SIG-M5 treated with dmso at 0.1 percent for 504 hours (cell line): ENCODE data around the gene TMEM253.

Source experiments
- DNase-seq: peaks from one replicate; lab custom pipeline; 2025; ENCODE audit not compliant: unreplicated experiment; lab: John Stamatoyannopoulos, UW

Gene TMEM253

DNA sequence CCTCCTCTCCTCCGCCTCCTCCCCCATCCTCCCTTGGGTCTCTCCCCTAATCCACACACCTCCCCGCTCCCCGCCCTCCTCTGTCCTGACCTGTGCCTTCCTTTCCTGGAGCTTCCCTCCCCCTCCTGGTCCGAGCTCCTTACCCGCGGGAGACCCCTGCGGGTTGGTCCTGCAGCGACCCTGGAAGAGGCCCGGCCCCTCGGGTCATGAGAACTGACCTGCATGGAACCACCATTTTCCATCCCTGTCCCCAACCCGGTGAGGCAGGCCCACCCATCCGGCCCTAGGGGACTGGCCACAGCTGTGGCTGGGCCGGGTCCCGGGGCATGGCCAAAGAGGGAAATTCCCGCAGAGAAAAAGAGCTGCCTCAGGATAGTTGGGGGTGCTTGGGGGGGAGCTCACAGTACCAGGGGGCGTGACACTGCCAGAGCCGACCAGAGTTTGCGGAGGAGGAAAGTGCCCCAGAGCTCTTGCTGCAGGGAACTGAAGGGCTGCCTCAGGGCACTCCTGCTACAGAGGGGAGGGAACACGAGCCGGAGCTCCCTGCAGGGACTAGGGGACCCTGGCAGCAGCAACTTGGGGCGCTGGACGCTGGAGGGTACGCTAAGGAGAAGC, 30.1 kb upstream of the TMEM253 start:
- DNase-seq = peak; percentile 54

DNA sequence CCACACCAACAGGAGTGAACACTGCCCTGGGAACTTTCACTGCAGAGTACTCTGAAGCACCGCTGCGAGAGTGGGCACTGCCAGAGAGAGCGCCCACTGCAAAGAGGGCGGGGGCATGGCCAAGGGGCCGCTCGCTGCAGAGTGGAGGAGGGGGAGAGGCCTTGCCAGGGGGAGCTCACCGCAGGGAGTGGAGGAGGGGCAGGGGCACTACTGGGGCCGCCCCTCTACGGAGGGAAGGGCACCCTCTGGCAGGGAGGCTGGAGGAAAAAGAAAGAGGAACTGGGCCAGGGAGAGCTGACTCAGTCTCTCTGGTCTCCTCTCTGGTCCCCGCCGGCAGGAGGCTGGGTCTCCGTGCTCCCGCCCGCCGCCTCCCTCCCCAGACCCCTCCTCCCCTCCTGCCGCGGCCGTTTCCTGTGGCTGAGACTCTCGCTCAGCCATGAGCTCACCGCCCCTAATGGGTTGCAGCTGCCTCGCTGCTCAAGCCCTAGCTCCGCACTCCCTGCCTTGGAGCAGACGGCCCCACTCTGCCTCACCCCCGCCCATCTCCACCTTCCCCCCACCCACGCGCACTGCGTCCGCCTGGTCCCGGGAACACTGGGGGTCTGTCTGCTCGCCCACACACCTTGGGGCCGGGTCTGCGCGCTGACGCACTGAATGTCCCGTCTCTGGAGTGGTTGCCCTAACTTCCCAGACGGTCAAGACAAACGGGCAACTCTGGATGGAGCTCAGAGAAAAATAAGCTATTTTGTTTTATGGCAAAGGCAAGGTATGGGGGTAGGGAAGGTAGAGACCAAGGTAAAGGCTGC, 29.4 kb upstream of the TMEM253 start:
- peak; percentile 92 for DNase-seq

DNA sequence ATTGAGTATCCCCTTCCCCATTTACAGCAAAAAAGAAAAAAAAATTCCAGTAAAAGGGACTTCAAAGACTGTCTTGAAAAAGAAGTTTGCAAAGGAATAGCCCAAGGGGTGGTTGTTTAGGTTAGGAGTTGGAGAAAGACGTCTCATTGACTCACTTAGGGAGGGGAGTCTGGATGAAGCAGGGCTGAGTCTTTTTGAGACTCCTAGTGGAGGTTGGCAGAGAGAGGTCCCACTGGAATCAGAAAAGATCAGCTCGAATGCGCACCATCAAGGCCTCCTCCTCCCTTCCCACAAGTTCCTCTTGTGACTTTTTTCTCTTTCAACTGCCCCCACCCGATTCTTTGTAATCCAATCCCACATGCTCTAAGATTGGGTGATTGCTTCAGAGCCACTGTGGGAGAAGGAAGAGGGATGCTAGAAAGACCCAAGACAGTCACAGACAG, 28.8 kb upstream of the TMEM253 start:
- peak; percentile 89 for DNase-seq

DNA sequence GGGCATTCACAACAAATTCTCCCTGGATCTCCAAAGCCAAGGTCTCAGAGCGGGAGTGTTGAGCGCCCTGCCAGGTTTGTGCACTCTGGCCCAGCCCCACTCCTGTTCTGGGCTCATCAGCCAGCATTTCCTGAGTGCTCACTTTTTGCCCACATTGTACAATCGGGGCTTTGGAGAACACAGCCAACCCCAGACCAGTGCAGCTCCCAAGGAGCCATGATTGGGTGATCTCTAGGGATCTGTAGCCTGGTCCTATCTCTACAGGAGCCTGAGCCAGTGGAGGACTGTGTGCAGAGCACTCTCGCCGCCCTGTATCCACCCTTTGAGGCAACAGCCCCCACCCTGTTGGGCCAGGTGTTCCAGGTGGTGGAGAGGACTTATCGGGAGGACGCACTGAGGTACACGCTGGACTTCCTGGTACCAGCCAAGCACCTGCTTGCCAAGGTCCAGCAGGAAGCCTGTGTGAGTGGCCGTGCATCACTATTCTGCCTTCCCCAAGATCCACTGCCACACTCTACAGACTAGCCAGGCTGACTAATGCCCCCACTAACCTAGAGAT, 28.0 kb upstream of the TMEM253 start:
- no peak for DNase-seq

DNA sequence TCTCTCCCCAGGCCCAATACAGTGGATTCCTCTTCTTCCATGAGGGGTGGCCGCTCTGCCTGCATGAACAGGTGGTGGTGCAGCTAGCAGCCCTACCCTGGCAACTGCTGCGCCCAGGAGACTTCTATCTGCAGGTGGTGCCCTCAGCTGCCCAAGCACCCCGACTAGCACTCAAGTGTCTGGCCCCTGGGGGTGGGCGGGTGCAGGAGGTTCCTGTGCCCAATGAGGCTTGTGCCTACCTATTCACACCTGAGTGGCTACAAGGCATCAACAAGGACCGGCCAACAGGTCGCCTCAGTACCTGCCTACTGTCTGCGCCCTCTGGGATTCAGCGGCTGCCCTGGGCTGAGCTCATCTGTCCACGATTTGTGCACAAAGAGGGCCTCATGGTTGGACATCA, 26.9 kb upstream of the TMEM253 start:
- no peak for DNase-seq

DNA sequence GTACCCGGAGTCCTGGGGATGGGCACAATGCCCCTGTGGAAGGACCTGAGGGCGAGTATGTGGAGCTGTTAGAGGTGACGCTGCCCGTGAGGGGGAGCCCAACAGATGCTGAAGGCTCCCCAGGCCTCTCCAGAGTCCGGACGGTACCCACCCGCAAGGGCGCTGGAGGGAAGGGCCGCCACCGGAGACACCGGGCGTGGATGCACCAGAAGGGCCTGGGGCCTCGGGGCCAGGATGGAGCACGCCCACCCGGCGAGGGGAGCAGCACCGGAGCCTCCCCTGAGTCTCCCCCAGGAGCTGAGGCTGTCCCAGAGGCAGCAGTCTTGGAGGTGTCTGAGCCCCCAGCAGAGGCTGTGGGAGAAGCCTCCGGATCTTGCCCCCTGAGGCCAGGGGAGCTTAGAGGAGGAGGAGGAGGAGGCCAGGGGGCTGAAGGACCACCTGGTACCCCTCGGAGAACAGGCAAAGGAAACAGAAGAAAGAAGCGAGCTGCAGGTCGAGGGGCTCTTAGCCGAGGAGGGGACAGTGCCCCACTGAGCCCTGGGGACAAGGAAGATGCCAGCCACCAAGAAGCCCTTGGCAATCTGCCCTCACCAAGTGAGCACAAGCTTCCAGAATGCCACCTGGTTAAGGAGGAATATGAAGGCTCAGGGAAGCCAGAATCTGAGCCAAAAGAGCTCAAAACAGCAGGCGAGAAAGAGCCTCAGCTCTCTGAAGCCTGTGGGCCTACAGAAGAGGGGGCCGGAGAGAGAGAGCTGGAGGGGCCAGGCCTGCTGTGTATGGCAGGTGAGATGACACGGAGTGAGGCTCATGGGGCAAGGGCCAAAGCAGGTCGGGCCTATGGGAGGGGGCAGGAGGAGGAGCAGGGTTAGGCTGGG, 26.2 kb upstream of the TMEM253 start:
- DNase-seq = no peak

DNA sequence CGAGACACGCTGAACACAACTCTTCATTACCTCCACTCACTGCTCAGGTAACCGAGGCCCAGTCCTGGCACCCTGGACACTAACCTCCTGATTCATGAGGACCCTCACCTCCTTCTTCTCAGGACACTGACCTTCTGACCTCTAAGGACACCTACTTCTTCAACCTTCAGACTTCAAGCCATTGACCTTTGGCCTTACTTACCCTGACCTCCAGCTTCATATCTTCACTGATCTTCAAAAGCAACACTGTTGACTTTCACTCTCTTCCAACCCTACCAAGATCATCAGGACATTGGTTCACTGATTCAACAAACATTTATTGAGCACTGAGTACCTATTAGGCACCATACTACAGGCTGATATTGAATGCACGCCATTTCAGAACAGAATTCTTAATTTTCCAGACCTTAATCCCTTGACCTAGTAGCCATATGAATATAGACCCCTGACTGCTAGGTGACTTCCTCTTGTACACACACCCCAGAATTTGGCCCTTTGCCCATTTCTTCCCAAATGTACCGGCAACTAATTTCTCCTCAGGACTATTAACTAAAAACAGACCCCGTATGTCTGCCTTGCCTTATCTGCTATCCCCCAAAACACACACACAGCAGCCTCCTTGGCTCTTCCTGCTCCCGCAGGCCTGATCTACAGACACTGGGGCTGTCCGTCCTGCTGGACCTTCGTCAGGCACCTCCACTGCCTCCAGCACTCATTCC, 25.0 kb upstream of the TMEM253 start:
- DNase-seq = no peak

DNA sequence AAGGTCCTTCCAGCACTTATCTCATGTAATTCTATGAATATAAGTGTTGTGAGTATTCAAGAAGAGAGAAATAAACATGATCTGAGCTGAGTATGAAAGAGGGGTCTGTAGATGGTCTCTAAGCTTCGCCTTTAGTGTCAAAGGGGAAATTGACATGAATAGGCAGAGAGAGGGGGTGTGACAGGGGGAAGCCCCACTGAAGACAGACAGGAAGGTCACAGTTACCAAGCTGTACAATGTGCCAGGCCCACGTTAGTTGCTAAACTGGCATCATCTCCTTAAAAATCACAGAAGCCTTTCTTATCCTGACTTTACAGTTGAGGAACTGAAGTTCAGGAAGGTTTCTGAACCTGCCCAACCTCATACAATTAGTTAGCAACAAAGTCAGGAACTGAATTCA, 23.2 kb upstream of the TMEM253 start:
- DNase-seq = no peak

DNA sequence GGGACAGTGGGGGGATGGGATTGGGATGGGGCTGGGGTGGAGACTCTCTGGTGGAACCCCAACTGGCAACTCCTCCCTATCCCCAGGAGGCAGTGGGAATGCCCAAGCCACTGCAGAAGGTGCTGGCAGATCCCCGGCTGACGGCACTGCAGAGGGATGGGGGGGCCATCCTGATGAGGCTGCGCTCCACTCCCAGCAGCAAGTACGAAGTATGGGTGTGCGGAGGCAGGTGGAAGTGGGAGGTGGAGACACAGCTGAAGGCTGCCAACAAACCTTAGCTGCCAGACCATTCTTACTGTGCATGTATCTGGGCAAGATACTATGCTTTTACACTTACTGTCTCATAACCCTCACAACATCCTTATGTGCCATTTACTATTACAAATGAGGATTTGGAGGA, 22.6 kb upstream of the TMEM253 start:
- DNase-seq = no peak

DNA sequence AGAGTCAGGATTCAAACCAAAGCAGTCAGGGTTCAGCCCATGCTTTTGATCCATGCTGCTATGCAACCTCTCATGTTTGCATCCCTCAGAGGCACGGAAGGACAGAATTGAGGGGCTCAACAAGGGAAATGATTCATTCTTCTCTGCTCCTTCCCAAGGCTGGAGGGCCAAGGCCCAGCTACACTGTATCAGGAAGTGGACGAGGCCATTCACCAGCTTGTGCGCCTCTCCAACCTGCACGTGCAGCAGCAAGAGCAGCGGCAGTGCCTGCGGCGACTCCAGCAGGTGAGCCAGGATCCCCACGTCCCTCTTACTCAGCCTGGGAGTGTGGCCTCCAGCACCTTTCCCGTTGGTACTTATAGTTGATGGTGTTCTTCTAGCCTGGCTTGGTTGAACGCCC, 22.1 kb upstream of the TMEM253 start:
- DNase-seq = no peak

DNA sequence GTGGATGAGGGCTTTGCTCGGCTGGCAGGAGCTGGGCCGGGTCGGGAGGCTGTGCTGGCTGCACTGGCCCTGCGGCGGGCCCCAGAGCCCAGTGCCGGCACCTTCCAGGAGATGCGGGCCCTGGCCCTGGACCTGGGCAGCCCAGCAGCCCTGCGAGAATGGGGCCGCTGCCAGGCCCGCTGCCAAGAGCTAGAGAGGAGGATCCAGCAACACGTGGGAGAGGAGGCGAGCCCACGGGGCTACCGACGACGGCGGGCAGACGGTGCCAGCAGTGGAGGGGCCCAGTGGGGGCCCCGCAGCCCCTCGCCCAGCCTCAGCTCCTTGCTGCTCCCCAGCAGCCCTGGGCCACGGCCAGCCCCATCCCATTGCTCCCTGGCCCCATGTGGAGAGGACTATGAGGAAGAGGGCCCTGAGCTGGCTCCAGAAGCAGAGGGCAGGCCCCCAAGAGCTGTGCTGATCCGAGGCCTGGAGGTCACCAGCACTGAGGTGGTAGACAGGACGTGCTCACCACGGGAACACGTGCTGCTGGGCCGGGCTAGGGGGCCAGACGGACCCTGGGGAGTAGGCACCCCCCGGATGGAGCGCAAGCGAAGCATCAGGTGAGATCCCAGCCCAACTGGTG, 19.2 kb upstream of the TMEM253 start:
- DNase-seq = no peak

DNA sequence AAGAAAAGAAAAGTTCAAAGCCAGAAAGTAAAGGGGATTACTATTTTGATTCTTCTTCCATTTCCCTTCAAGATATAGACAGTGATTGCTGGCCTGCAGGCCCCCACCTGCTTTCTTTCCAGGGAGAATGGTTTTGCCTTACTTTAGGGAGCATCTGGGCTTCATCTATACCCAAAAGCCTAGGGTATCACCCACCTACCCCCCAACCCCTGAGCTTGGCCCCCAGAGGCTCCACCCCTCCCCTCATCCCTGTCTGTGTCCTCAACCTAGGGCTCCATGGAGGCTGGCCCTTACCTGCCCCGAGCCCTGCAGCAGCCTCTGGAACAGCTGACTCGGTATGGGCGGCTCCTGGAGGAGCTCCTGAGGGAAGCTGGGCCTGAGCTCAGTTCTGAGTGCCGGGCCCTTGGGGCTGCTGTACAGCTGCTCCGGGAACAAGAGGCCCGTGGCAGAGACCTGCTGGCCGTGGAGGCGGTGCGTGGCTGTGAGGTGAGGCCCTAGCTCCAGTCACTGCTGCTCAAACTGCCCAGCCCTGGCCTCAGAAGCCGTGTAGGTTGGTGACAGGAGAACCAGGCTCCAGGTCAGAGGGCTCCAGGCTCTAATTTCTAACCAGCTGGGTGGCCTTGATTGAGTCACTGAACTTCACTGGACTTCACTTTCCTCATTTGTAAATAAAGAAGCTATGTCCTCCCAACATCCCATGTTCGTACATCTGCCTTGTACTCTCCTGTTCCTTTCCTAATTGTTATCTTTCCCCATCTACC, 17.1 kb upstream of the TMEM253 start:
- no peak for DNase-seq

DNA sequence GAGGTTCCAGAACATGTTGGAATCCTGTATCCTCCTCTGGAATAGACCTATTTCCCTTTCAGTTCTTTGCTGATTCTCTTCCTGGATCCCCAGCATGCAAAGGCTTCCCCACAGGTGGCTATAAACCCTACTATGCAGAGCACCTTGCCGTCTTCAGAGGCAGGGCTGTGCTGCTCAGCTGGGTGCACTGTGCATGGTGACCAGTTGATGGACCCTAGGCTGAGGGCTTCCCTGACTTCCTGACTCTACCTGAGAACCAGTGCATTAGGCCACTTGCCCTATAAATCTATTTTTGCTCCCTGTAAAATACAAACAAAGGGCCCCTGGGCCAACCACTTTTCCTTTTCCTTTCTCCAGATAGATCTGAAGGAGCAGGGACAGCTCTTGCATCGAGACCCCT, 16.5 kb upstream of the TMEM253 start:
- no peak for DNase-seq

DNA sequence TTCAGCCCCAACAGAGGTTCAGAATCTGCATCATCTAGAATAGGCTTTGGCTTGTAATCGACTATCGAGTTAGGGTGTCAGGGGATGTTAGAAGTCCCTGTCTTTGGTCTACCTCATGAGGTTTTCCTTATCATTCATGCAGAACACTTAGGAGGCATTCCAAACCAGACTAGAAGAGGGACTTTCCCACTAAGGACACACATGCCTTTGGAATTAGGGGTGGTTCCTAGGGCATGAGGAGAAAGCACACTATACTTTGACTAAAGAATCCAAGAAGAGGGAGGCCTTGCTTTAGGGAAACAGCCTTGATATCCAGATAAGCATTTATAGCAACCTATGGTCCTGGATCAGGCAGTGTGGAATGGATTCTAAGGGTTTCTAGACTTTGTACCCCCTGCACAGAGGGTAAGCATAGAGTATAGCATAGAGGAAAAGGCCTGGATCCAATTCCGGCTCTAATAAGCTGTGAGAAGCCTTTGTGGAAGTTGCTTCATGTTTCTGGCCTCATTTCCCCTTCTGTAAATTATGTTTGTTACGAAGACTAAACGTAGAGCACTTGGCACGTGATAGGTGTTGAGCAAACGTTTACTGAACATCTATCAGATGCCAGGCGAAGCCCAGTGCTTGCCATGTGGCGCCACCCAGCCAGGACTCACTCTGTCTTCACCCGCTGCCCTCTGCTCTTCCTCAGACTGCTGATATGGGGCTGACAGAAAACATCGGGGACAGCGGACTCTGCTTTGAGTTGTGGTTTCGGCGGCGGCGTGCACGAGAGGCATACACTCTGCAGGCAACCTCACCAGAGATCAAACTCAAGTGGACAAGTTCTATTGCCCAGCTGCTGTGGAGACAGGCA, 15.6 kb upstream of the TMEM253 start:
- peak; percentile 56 for DNase-seq

DNA sequence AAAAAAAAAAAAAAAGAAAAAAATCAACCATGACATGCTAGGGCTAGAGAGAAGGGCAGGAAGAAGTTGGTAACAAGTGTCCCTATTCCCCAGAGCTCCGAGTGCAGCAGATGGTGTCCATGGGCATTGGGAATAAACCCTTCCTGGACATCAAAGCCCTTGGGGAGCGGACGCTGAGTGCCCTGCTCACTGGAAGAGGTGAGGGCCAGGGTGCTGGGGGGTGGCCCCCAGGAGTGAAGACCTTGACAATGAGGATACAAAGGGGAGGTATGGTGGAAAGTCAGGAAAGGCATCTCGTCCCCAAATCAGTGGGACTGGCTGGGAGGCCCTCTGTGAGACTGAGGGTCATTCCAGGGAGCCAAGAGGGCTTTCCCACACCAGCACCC, 14.0 kb upstream of the TMEM253 start:
- no peak for DNase-seq

DNA sequence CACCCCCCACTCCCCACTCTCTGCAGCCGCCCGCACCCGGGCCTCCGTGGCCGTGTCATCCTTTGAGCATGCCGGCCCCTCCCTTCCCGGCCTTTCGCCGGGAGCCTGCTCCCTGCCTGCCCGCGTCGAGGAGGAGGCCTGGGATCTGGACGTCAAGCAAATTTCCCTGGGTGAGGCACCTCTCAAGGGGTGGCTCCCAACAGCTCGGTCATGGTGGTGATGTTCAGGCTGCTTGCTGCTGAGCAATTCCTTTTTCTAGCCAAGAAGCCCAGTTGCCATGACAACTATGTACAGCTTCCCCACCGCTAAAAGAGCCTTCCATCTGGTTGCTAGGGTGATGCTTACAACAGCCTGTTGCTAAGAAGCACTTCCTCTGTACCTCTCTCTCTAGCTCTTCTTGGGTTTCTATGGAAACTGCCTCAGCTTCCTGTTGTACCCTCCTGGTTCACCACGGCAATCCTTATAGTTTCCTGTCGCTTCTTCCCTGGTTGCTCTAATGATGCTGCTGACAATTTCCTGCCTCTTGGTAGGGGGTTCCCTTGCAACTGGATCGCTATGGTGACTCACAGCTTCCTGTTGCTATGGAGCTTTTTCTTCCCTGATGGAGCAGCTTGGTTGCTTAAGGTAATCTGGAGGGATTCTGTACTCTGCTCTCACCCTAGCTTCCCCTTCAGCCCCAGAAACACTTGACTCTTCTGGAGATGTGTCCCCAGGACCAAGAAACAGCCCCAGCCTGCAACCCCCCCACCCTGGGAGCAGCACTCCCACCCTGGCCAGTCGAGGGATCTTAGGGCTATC, 13.4 kb upstream of the TMEM253 start:
- peak; percentile 93 for DNase-seq

DNA sequence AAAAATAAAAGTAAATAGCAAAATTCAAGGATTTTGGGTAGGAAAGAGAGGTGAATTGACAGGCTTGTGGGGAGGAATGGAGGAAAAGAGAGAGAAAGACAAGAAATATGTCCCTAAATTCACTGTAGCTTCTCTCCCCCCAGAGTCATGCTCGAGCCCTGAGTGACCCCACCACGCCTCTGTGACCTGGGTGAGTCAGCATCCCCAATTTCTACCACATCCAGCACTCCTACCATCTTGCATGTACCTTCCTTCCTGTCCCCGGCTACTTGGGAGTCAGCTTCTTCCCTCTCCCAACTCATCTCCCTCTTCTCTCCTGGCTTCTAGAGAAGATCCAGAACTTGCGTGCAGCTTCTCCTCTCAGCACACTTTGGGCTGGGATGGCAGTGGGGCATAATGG, 12.2 kb upstream of the TMEM253 start:
- DNase-seq = no peak

DNA sequence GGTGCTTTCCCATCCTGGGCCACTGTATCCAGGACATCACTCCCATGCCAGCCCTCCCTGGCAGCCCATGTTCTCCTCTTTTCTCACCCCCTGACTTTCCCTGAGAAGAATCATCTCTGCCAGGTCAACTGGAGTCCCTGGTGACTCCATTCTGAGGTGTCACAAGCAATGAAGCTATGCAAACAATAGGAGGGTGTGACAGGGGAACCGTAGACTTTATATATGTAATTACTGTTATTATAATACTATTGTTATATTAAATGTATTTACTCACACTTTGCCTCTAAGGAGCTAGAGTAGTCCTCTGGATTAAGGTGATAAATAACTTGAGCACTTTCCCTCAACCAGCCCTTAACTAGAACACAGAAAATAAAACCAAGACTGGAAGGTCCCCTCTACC, 11.6 kb upstream of the TMEM253 start:
- DNase-seq = no peak
